ENCODE data around the gene ATRX. TPM values are rescaled to one million over a fixed set of nuclear protein-coding genes. Genes with fewer than 3 reads are reported as not detected.
A peak's percentile ranks its signal among the peaks of the same experiment; 100 is the strongest.
"Not testable (repeated sequence)": the region's sequence is repeated elsewhere in the genome, so short reads cannot be mapped to it uniquely, and the experiment has no call there.

ATRX gene
- total RNA-seq, 1 donor from 2014 or later, result 120 TPM

DNA sequence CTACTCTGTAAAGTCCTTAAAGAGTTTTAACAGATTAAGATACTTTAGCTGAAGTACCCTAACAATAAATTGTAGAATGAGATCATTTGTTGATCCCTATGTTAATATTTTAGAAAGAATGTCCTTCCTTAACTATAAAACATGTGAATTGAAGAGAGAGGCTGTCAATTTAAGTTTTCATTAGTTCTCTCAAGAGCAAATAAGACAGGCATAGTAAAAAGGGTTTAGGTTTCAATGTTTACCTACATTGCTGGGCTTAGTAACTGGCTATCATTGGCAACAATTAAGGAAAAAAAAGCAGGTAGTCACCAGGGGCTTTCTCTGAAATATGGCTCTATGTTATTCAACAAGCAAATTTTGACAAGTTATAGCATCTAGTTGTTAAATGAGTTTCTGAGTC is 91.5 kb downstream of the ATRX start:
- Mint-ChIP-seq H3K27ac (peak overlapping the region; percentile 20), H3K4me1 (peaks cover 13% of the 10 kb centered on the region), H3K4me3 (no peak overlapping the region), H3K36me3 (ENCODE audit: low read depth) (peaks cover 40% of the 10 kb centered on the region), H3K9me3 (no peaks in the 10 kb centered on the region), H3K27me3 (no peaks in the 10 kb centered on the region)
- ATAC-seq (ENCODE audit: low read depth), result no peak
- ChIA-PET CTCF (no interaction called here), POLR2A (no interaction called here)
- TF ChIP-seq, protein P1, sequence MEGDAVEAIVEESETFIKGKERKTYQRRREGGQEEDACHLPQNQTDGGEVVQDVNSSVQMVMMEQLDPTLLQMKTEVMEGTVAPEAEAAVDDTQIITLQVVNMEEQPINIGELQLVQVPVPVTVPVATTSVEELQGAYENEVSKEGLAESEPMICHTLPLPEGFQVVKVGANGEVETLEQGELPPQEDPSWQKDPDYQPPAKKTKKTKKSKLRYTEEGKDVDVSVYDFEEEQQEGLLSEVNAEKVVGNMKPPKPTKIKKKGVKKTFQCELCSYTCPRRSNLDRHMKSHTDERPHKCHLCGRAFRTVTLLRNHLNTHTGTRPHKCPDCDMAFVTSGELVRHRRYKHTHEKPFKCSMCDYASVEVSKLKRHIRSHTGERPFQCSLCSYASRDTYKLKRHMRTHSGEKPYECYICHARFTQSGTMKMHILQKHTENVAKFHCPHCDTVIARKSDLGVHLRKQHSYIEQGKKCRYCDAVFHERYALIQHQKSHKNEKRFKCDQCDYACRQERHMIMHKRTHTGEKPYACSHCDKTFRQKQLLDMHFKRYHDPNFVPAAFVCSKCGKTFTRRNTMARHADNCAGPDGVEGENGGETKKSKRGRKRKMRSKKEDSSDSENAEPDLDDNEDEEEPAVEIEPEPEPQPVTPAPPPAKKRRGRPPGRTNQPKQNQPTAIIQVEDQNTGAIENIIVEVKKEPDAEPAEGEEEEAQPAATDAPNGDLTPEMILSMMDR (IDR thresholded peaks at IDR 0.05), result no peak
- intact Hi-C loops (cut with micrococcal nuclease), result loop anchor here (5.0 kb wide), 1 partner anchor 37 kb away; no protein-coding TSS in a partner anchor
- no peak for DNase-seq

DNA sequence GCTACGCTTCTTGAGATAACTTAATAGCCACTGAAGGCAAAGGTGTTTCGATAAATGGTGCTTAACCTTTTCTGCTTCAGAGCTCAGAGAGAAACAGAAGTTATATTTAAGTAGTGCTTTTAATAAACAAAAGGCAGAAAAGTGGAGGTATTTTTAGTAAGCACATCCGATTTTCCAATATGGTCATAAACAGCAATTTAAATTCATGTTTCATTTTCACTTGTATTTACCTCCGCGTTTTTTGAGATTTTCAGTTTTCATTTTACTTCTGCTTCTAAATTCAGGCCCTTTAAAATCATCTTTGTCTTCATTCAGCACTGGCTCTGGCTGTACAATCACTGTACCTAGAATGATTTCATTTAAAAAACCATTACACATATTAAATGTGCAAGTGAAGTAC is 92.4 kb downstream of the ATRX start:
- Mint-ChIP-seq H3K9me3 (no peaks in the 10 kb centered on the region), H3K27ac (peak overlapping the region; percentile 50), H3K36me3 (ENCODE audit: low read depth) (peaks cover 42% of the 10 kb centered on the region), H3K4me3 (peak overlapping the region; percentile 4), H3K4me1 (peaks cover 11% of the 10 kb centered on the region), H3K27me3 (no peaks in the 10 kb centered on the region)
- DNase-seq, result no peak
- TF ChIP-seq, protein P1 (IDR thresholded peaks at IDR 0.05), result no peak
- intact Hi-C loops (cut with micrococcal nuclease), result loop anchor here (5.0 kb wide), 1 partner anchor 36 kb away; no protein-coding TSS in a partner anchor
- ChIA-PET CTCF (no interaction called here), POLR2A (no interaction called here)
- no peak for ATAC-seq (ENCODE audit: low read depth)

DNA sequence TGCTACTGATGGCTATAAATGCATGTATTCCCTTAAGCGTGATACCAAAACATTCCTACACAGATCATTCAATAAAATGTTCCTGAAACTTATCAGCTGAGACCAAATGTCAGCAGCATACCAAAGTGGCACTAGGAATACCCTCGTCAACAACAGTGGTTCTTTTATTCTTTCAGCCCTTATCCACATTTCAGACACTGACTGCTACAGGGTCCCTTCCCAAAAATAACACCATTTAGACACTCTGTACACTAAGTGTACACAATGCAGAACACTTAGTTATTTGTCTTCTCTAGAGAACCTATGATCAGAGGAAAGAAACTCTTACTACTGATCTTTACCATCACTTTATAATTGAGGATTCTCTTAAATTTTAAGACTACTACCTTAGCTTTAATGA is 94.1 kb downstream of the ATRX start:
- H3K4me1 Mint-ChIP-seq, result peaks cover 11% of the 10 kb centered on the region
- intact Hi-C loops (cut with micrococcal nuclease), result loop anchor here (5.0 kb wide), 1 partner anchor 35 kb away; no protein-coding TSS in a partner anchor
- no peak for ATAC-seq (ENCODE audit: low read depth)
- no peak for DNase-seq
- H3K4me3 Mint-ChIP-seq, result no peak overlapping the region
- no peaks in the 10 kb centered on the region for H3K9me3 Mint-ChIP-seq
- POLR2A ChIA-PET, result interaction anchor here (0.6 kb wide), 1 partner anchor 29 kb away, joined by 4 read pairs; no protein-coding TSS in a partner anchor
- H3K36me3 Mint-ChIP-seq (ENCODE audit: low read depth), result peaks cover 44% of the 10 kb centered on the region
- CTCF ChIA-PET, result no interaction called here
- TF ChIP-seq, protein P1 (IDR thresholded peaks at IDR 0.05), result no peak
- H3K27me3 Mint-ChIP-seq, result no peaks in the 10 kb centered on the region
- H3K27ac Mint-ChIP-seq, result no peak overlapping the region

DNA sequence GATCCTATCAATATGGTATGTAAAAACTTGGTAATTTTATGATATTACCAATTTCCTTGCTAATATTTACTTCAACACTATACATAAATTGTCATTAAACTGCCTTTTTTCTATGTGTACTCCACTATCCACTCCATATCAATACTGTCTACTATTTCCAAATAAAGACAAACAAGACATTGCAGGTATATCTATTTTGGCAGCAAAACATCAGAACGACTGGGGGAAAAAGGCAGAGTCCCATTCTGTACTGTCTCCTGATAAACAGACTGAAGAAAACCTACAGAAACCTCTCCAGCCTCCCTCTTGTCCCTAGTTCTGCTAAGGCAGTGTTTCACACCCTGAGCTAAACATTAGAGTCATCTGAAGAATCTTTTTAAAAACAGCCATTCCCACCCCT is 96.6 kb downstream of the ATRX start:
- TF ChIP-seq, protein P1 (IDR thresholded peaks at IDR 0.05), result no peak
- Mint-ChIP-seq H3K27me3 (no peaks in the 10 kb centered on the region), H3K4me1 (peaks cover 8% of the 10 kb centered on the region), H3K27ac (no peak overlapping the region), H3K9me3 (peaks cover 2% of the 10 kb centered on the region), H3K36me3 (ENCODE audit: low read depth) (peaks cover 43% of the 10 kb centered on the region), H3K4me3 (no peak overlapping the region)
- DNase-seq (no peak), ATAC-seq (ENCODE audit: low read depth) (no peak)
- ChIA-PET POLR2A (no interaction called here), CTCF (no interaction called here)
- intact Hi-C loops (cut with micrococcal nuclease), result no loop called here

DNA sequence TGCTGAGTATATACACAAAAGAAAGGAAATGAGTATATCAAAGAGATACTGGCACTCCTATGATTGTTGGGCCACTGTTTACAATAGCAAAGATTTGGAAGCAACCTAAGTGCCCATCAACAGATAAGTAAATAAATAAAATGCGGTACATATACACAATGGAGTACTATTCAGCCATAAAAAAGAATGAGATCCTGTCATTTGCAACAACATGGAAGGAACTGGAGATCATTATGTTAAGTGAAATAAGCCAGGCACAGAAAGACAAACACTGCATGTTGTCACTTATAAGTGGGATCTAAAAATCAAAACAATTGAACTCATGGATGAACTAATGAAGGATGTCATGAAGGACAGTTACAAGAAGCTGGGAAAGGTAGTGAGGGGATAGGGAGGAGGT is 100.3 kb downstream of the ATRX start:
- H3K9me3 Mint-ChIP-seq; H3K4me3 Mint-ChIP-seq; H3K27ac Mint-ChIP-seq; intact Hi-C loops (cut with micrococcal nuclease); H3K4me1 Mint-ChIP-seq; H3K27me3 Mint-ChIP-seq; POLR2A ChIA-PET; CTCF ChIA-PET; ATAC-seq (ENCODE audit: low read depth); DNase-seq: not testable (repeated sequence)
- H3K36me3 Mint-ChIP-seq (ENCODE audit: low read depth), result peaks cover 58% of the 10 kb centered on the region

DNA sequence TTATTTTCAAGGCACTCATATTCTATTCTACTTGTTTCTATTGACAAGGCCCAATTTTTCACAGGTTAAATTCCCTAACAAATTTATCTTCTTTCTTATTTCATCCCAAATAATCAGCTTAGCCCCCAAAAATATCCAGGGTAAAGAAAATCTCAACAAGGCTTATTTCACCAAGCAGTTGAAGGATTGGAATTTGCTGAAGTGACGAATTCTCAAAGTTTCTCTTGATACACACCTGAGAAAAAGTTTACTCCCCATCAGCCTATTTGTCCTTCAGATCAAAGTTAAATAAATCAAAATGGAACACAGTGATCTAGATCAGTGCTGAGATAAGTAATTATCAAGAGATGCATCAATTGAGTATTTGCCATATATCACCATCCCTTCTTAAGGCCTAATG is 106.9 kb downstream of the ATRX start:
- no peaks in the 10 kb centered on the region for H3K4me1 Mint-ChIP-seq
- H3K27me3 Mint-ChIP-seq, result no peaks in the 10 kb centered on the region
- intact Hi-C loops (cut with micrococcal nuclease), result no loop called here
- no peaks in the 10 kb centered on the region for H3K9me3 Mint-ChIP-seq
- TF ChIP-seq, protein P1 (IDR thresholded peaks at IDR 0.05), result no peak
- ChIA-PET CTCF (no interaction called here), POLR2A (no interaction called here)
- no peak overlapping the region for H3K4me3 Mint-ChIP-seq
- peaks cover 35% of the 10 kb centered on the region for H3K36me3 Mint-ChIP-seq (ENCODE audit: low read depth)
- DNase-seq (no peak), ATAC-seq (ENCODE audit: low read depth) (no peak)
- H3K27ac Mint-ChIP-seq, result no peak overlapping the region
